ENCODE data around the gene NPL.

DNA sequence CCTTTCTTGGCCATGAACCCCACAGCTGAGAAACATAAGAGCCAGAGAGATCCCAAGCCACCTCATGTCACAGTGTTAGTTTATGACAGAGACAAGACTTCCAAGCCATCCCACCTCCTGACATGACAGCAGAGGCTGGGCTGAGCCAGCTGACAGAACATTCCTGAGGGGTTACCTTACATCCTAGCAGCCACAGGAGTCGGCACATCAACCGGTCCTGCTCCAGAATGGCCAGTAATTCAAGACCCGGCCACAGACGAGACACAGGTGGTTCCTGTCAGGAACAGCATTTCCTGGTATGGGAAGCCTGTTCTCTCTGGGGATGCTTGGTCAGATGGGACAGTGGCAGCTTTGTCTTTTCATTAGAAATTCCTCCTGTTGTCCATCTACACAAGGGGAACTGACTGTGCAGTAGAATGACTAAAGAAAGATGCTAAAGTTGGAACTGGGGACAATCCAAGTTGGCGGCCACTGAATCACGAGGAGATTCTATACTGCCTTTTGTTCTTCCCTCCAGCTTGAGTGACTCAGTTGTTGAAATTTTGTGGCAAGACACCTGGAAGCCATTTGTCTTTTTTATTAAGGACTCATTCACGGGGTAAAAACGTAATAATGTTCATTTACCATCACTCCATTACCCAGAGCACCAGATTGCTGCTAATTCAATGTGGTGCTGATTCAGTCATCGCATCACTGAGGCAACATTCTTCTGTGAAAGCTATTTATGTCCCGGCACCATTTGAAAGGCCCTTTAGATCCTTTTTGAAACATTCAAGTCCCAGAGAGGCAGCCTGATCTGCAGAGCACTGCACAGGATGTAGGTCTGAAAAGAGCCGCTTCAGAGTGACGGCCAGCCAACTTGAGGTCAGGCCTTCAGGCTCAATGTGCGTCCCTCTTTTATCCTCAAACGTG lies 37.2 kb upstream of the NPL start:
- TF ChIP-seq, protein P1, sequence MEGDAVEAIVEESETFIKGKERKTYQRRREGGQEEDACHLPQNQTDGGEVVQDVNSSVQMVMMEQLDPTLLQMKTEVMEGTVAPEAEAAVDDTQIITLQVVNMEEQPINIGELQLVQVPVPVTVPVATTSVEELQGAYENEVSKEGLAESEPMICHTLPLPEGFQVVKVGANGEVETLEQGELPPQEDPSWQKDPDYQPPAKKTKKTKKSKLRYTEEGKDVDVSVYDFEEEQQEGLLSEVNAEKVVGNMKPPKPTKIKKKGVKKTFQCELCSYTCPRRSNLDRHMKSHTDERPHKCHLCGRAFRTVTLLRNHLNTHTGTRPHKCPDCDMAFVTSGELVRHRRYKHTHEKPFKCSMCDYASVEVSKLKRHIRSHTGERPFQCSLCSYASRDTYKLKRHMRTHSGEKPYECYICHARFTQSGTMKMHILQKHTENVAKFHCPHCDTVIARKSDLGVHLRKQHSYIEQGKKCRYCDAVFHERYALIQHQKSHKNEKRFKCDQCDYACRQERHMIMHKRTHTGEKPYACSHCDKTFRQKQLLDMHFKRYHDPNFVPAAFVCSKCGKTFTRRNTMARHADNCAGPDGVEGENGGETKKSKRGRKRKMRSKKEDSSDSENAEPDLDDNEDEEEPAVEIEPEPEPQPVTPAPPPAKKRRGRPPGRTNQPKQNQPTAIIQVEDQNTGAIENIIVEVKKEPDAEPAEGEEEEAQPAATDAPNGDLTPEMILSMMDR (IDR thresholded peaks at IDR 0.05; ENCODE audit: insufficient read depth, low read length, poor library complexity, severe bottlenecking) = no peak
- no peak for TF ChIP-seq EZH2phosphoT487 (conservative IDR thresholded peaks at IDR 0.05; ENCODE audit: low read length)

All from SU-DHL-6 (cell line).